WTC11 (cell line): ENCODE measurements around the gene CHERP.

Experiments
- ATF6 ChIP-seq: sonication (generic); formaldehyde crosslinking; IDR thresholded peaks from 2 replicates; pipeline ENCODE4 v1.8.1; 2023; ENCODE audit warnings: mild to moderate bottlenecking, missing genetic modification reagents
- CTCF ChIP-seq: fragments of 200-600 bp; IDR thresholded peaks from 2 replicates; pipeline ENCODE4 v1.8.0; 2022; ENCODE audit warnings: antibody characterized with exemption
- ETV6 ChIP-seq: sonication (generic); formaldehyde crosslinking; IDR thresholded peaks from 2 replicates; pipeline ENCODE4 v1.8.1; 2022; ENCODE audit warnings: mild to moderate bottlenecking, missing genetic modification reagents
- GABPB1 ChIP-seq: sonication (generic); formaldehyde crosslinking; IDR thresholded peaks from 2 replicates; pipeline ENCODE4 v1.8.1; 2023; ENCODE audit warnings: mild to moderate bottlenecking, missing genetic modification reagents
- GRHL2 ChIP-seq: fragments of 250-450 bp; sonication (Bioruptor Pico); IDR thresholded peaks from 2 replicates; pipeline ENCODE4 v1.8.0; 2022; ENCODE audit warnings: mild to moderate bottlenecking, moderate library complexity; ENCODE audit not compliant: insufficient replicate concordance, severe bottlenecking
- PRDM15 ChIP-seq: sonication (generic); formaldehyde crosslinking; IDR thresholded peaks from 2 replicates; pipeline ENCODE4 v1.8.0; 2022; ENCODE audit warnings: missing genetic modification reagents

- TF ChIP-seq CTCF, result no peak
- TF ChIP-seq GABPB1 (CRISPR knock-in tag), result no peak
- no peak for TF ChIP-seq ATF6 (CRISPR knock-in tag)
- no peak for TF ChIP-seq GRHL2 (CRISPR knock-in tag)
- TF ChIP-seq PRDM15 (CRISPR knock-in tag), result no peak
- no peak for TF ChIP-seq ETV6
These were observed 64.9 kb downstream of the CHERP start for GRCh38 chr19:16477311-16477710.
